HG02642 (cell line): ENCODE data around the gene ARHGEF10L.

Experiments used
- ATAC-seq: cut with Tn5 transposase; IDR thresholded peaks from one replicate; pipeline ENCODE4 v1.9.1; 2021; ENCODE audit warnings: mild to moderate bottlenecking; ENCODE audit not compliant: unreplicated experiment, poor library complexity

The ARHGEF10L gene

GRCh38 chr1:17545356-17545755, 5.9 kb downstream of the ARHGEF10L start:
- ATAC-seq, result no peak

DNA sequence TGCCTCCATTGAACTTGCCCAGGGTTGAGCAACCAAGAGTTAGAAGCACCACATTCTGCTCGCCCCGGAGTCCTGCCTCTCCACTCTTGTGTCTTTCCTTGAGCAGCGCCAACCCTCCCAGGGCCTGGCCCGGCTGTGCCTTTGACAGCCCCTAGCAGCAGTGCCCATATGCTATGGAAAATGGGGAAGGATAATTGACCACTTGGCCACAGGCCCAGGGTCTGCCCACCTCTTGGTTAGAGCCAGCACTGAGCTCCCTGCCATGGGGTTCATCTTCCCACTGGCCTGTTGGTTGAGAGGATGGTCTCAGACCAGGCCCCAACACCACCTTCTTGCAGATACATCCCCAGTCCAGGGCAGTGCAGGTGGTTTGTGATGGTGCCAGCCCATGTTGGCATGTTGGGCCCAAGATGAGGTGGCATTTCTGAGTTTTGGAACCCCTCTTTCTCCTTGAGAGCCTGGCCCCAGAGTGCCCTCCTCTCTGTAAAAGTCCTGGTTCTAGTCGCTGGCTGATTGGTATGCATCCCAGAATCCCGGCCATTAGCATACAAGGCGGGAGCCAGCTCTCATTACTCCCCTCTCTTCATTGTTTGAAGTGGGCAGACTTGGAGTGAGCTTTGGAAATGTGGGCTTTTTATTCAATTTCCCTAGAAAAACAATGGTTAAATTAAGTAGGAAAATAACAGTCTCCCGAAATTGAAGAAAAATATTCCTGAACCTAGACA, 7.6 kb downstream of the ARHGEF10L start:
- ATAC-seq, result no peak

GRCh38 chr1:17549384-17549783, 9.9 kb downstream of the ARHGEF10L start:
- no peak for ATAC-seq

GRCh38 chr1:17550729-17551584, 11.5 kb downstream of the ARHGEF10L start:
- no peak for ATAC-seq

- ATAC-seq, result no peak
These were observed 12.3 kb downstream of the ARHGEF10L start for GRCh38 chr1:17551755-17552234.

- ATAC-seq, result no peak
These were observed 14.6 kb downstream of the ARHGEF10L start for GRCh38 chr1:17553975-17554700.

- ATAC-seq, result no peak
These were observed 15.5 kb downstream of the ARHGEF10L start for GRCh38 chr1:17554954-17555353.

GRCh38 chr1:17557986-17558385, 18.5 kb downstream of the ARHGEF10L start:
- no peak for ATAC-seq

GRCh38 chr1:17558541-17558940, 19.0 kb downstream of the ARHGEF10L start:
- no peak for ATAC-seq

DNA sequence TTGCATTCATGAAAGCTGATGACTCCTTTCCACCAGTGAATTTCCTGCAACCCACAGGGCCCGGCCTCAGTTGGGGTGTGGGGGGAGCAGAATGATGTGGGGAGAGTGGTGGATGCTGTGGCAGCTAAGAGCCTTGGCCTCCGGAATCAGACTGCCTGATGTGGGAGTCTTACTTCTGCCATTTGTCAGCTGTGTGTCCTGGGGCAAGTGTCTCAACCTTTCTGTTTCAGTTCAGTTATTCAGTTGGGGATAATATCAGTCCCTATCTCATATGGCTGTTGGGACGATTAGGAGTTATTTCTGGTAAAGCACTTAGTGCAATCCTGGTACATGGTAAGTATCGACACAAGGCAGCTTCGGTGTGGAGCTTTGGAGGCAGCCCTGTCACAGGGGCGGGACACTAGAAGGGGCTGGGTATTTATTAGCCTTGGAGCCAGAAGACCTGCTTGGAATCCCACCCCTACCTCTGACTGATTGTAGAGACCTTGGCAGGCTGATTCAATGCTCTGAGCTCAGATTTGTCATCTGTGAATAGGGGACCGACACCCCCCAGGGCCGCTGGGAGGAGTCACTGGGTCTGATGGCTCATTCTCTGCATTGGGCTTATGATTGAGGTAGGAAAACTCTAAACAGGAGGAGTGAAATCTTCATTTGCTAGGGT, 19.6 kb downstream of the ARHGEF10L start:
- ATAC-seq, result no peak

DNA sequence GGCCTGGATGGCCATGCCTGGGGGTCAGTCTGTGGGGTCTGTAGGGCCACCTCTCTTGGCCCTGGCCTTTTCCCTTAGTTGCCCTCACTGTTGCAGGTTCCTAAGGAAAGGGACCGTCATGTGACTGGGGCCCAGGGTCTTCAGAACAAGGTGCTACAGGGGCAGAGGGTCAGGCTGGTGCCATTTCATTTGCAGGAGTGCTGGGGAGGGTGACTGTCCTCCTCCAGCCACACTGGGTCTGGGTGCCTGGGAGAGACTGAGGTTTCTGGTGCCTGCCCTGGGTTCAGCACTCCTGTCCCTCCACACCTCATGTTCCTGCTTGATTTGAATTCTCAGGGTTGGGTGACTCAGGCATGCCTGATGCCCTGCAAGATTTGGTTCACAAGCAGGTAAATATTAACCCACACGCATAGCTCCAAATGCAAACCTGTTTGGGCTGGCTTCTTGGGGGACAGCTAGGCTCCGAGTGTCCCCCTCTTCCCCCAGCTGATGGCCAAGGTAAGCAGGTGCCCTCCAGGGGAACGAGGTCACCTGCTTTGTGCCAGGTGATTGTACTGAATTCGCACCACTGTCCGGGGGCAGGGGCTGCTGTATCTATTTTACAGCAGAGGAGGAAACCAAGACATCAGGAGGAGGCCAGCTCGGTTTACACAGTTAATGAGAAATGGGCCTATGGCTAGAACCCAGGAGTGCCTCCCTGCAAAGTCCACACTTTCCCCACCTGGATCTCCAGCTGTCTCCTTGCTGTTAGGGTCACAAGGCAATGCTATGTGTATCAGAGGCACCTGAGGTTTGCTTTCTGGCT, 20.3 kb downstream of the ARHGEF10L start:
- ATAC-seq, result no peak

- ATAC-seq, result no peak
These were observed 21.7 kb downstream of the ARHGEF10L start for GRCh38 chr1:17561247-17561548.

DNA sequence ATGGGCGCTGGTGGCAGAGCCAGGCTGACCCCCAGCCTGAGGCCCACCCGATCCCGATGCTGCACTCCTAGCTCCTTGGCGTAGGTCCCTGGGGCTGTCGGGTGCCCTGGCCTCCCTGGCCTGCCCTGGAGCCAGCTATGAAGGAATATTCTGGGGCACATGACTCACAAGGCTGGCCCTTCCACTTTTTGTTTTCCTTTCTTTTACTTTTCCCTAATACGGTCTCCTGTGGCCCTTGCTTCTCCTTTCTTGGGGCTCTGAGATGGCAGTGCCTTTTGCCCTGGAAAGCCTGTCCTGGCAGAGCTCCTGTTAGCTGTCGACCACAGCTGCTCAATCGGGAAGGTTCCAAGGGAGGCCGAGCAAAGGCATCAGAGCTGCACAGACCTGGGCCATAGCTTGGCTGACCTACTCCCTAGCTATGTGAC, 22.1 kb downstream of the ARHGEF10L start:
- ATAC-seq, result no peak

DNA sequence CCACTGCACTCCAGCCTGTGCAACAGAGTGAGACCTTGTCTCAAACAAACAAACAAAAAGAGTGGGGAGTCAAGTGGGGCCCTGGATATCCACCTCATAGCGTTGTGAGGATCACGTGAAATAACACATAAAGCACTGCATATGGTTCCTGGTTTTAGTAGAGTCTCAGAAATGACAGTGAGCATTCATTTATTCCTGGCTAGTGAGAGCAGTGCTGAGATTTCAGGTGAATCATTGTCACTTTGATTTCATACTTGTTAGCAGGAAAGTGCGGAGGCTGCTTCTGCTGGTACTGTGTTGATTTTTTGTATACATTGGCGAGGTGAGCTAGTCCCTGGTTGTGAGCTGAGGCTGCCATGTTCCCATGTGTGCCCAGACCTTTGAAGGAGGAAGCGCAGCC, 22.9 kb downstream of the ARHGEF10L start:
- no peak for ATAC-seq

- no peak for ATAC-seq
These were observed 24.2 kb downstream of the ARHGEF10L start for GRCh38 chr1:17563494-17564281.

DNA sequence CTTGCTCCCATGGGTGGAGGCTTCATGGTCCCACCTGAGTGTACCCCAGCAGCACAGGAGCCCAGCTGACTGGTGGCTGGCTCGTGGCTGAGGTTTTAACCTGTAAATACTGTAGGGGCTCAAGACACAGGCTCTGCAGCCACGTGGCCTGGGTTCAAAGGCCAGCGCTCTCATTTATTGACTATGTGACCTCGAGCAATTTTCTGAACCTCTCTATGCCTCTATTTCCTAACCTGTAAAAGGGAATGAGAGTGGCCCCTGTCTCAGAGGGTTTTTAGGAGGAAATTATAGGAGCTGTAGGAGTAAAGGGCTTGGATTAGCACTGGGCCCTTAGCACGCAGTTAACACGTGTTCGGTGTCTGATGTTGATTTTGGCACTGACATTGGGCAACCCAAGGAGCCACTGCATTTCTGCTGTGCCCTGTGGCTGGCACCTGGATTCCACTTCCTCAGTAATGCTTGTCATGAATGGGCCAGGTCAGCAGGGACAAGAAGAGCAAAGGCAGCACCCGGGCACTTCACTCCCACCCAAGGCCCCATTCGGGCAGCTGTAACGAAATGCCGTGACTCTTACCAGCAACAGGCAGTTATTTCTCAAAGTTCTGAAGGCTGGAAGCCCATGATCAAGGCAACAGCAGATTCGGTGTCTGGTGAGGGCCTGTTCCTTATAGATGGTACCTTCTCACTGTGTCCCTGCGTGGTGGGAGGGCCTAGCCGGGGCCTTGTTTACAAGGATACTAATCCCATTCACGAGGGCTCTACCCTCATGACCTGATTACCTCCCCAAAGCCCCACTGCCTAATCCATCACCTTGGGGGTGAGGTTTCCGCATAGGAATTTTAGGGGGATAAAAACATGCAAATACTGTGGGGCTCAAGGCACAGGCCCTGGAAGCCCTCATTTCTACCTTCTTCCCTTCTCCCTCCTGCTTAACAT, 25.2 kb downstream of the ARHGEF10L start:
- no peak for ATAC-seq

DNA sequence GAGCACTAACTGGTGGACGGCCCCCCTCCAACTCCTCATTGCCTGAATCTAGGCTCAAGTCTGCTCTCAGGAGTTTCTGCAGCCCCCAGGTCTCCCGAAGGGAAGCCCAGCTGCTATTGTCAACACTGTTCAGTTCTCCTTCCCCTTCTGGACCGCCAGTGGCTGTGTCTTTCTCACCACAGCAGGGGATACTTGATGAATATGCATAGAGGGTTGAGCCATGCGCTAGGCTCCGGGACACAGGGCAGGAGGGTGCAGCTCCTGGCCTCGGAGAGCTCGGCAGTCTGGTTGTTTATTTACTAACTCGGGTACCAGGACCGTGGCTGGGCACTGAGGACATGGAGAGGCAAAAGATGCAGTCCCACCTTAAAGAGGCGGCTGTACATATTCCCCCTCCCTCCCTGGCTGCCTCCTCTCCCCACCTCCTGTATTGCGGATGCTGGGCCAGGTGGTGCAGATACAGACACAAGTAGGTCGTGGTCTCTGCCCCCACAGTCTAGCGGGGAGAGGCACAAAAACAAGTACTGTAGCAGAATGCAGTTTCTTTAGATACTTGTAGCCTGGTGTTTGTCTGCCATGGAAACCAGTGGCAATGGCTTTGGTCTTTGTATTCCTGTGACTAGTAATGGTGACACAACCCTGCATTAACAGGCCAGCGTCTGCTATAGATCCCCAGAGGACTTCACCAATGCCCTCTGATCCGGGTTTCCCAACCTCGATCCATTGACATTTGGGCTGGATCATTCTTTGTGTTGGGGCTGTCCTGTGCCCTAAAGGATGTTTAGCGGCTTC, 26.2 kb downstream of the ARHGEF10L start:
- no peak for ATAC-seq
